NT2/D1 (cell line): ENCODE measurements around the gene CD58.

Source experiments
- DNase-seq: peaks from one replicate; pipeline ENCODE4 v3.0.0-alpha.2; 2011; ENCODE audit warnings: low read depth, low spot score
- H3K27me3 ChIP-seq: 2 replicates; pipeline ENCODE4 v1.6.0; 2011; ENCODE audit warnings: mild to moderate bottlenecking; ENCODE audit not compliant: insufficient read length, insufficient read depth
- H3K36me3 ChIP-seq: 2 replicates; pipeline ENCODE4 v1.6.1; 2011; ENCODE audit warnings: mild to moderate bottlenecking, low read length, mixed read lengths; ENCODE audit not compliant: insufficient read depth, insufficient read length
- H3K4me1 ChIP-seq: 2 replicates; pipeline ENCODE4 v1.5.1; 2011; ENCODE audit not compliant: insufficient read depth, insufficient read length
- H3K4me3 ChIP-seq: 2 replicates; pipeline ENCODE4 v1.5.1; 2011; ENCODE audit warnings: low read depth; ENCODE audit not compliant: insufficient read length
- H3K9ac ChIP-seq: 2 replicates; pipeline ENCODE4 v1.6.0; 2011; ENCODE audit warnings: low read depth; ENCODE audit not compliant: insufficient read length
- H3K9me3 ChIP-seq: 2 replicates; pipeline ENCODE4 v1.5.1; 2011; ENCODE audit warnings: mild to moderate bottlenecking, low read length; ENCODE audit not compliant: insufficient read depth
- SUZ12 ChIP-seq: IDR thresholded peaks from 2 replicates; pipeline ENCODE4 v1.6.1; 2011; ENCODE audit not compliant: insufficient read length, insufficient read depth; ENCODE audit errors: extremely low read depth
- YY1 ChIP-seq: IDR thresholded peaks from 2 replicates; pipeline ENCODE4 v1.6.1; 2011; ENCODE audit not compliant: insufficient read length, insufficient read depth
- ZNF274 ChIP-seq: IDR thresholded peaks from 2 replicates; pipeline ENCODE4 v1.6.1; 2011; ENCODE audit warnings: mild to moderate bottlenecking, low read depth, low read length

The CD58 gene

GRCh38 chr1:116508984-116509980 lies 61.5 kb downstream of the CD58 start:
- Histone ChIP-seq H3K4me3 (no peak overlapping the region), H3K36me3 (no peaks in the 10 kb centered on the region), H3K27me3 (no peaks in the 10 kb centered on the region), H3K9me3 (peaks cover 19% of the 10 kb centered on the region), H3K4me1 (no peaks in the 10 kb centered on the region), H3K9ac (no peak overlapping the region)
- DNase-seq: no peak
- TF ChIP-seq ZNF274 (no peak), SUZ12 (no peak), YY1 (no peak)

- no peak for TF ChIP-seq YY1
- no peak for TF ChIP-seq SUZ12
- TF ChIP-seq ZNF274: no peak
- H3K9me3 ChIP-seq: peaks cover 19% of the 10 kb centered on the region
- no peaks in the 10 kb centered on the region for H3K27me3 ChIP-seq
- H3K4me3 ChIP-seq: no peak overlapping the region
- no peak overlapping the region for H3K9ac ChIP-seq
- no peaks in the 10 kb centered on the region for H3K4me1 ChIP-seq
- no peak for DNase-seq
- no peaks in the 10 kb centered on the region for H3K36me3 ChIP-seq
Observed at GRCh38 chr1:116508085-116508983, 62.5 kb downstream of the CD58 start.

- no peak for TF ChIP-seq ZNF274
- no peak for TF ChIP-seq SUZ12
- no peak for TF ChIP-seq YY1
Observed at GRCh38 chr1:116507631-116508030, 63.2 kb downstream of the CD58 start.

GRCh38 chr1:116506132-116507004 lies 64.5 kb downstream of the CD58 start:
- Histone ChIP-seq H3K27me3 (no peaks in the 10 kb centered on the region), H3K4me1 (no peaks in the 10 kb centered on the region), H3K9me3 (peaks cover 11% of the 10 kb centered on the region), H3K9ac (no peak overlapping the region), H3K4me3 (no peak overlapping the region), H3K36me3 (no peaks in the 10 kb centered on the region)
- no peak for DNase-seq
- TF ChIP-seq ZNF274 (no peak), SUZ12 (no peak), YY1 (no peak)

More at GRCh38 chr1:116507631-116508030, 63.2 kb downstream of the CD58 start:
- no peak overlapping the region for H3K4me3 ChIP-seq
- no peaks in the 10 kb centered on the region for H3K27me3 ChIP-seq
- H3K9me3 ChIP-seq: peaks cover 19% of the 10 kb centered on the region
- no peaks in the 10 kb centered on the region for H3K36me3 ChIP-seq
- DNase-seq: no peak
- H3K4me1 ChIP-seq: no peaks in the 10 kb centered on the region
- no peak overlapping the region for H3K9ac ChIP-seq

- Histone ChIP-seq H3K9ac (no peak overlapping the region), H3K27me3 (no peaks in the 10 kb centered on the region), H3K4me1 (no peaks in the 10 kb centered on the region), H3K4me3 (no peak overlapping the region), H3K9me3 (no peaks in the 10 kb centered on the region), H3K36me3 (no peaks in the 10 kb centered on the region)
- DNase-seq: no peak
- TF ChIP-seq ZNF274 (no peak), YY1 (no peak), SUZ12 (no peak)
Observed at GRCh38 chr1:116504308-116505156, 66.3 kb downstream of the CD58 start.
